Measurements from ENCODE around the gene IL17RD.

Gene IL17RD

GRCh38 chr3:57166660-57167059 lies 1.5 kb upstream of the IL17RD start:
- no peak overlapping the region for H3K4me3 ChIP-seq (ENCODE audit: low read depth, low read length)
- TF ChIP-seq CTCF (IDR thresholded peaks at IDR 0.05; ENCODE audit: low read depth, low read length): no peak

- TF ChIP-seq CTCF (IDR thresholded peaks at IDR 0.05; ENCODE audit: low read depth, low read length): no peak
- H3K4me3 ChIP-seq (ENCODE audit: low read depth, low read length): no peak overlapping the region
These were observed 488 bp upstream of the IL17RD start for GRCh38 chr3:57165641-57166040.

GRCh38 chr3:57164217-57164656 lies 916 bp downstream of the IL17RD start:
- TF ChIP-seq CTCF (IDR thresholded peaks at IDR 0.05; ENCODE audit: low read depth, low read length): no peak
- peak overlapping the region; percentile 60 for H3K4me3 ChIP-seq (ENCODE audit: low read depth, low read length)

- TF ChIP-seq CTCF (IDR thresholded peaks at IDR 0.05; ENCODE audit: low read depth, low read length): no peak
- H3K4me3 ChIP-seq (ENCODE audit: low read depth, low read length): no peak overlapping the region
These were observed 1.4 kb downstream of the IL17RD start for GRCh38 chr3:57163751-57164150.

GRCh38 chr3:57161915-57162314 lies 3.2 kb downstream of the IL17RD start:
- H3K4me3 ChIP-seq (ENCODE audit: low read depth, low read length): no peak overlapping the region
- TF ChIP-seq CTCF (IDR thresholded peaks at IDR 0.05; ENCODE audit: low read depth, low read length): no peak

GRCh38 chr3:57160765-57161538 lies 4.2 kb downstream of the IL17RD start:
- H3K4me3 ChIP-seq (ENCODE audit: low read depth, low read length): no peak overlapping the region
- no peak for TF ChIP-seq CTCF (IDR thresholded peaks at IDR 0.05; ENCODE audit: low read depth, low read length)

GRCh38 chr3:57160076-57160764 lies 4.9 kb downstream of the IL17RD start:
- no peak overlapping the region for H3K4me3 ChIP-seq (ENCODE audit: low read depth, low read length)
- TF ChIP-seq CTCF (IDR thresholded peaks at IDR 0.05; ENCODE audit: low read depth, low read length): no peak

Data from WI38 (cell line).